NCI-H187 (cell line): ENCODE results near the gene REST.
"Not testable (repeated sequence)": the region's sequence is repeated elsewhere in the genome, so short reads cannot be mapped to it uniquely, and the experiment has no call there.

ENCODE experiments used
- DNase-seq, 2 experiments: peaks; one replicate each; lab custom pipeline; 2025; lab: John Stamatoyannopoulos, UW

The REST gene

GRCh38 chr4:56907489-56908205, at the start of gene REST:
Gene REST (plus strand): TSS chr4:56907900. CDS start chr4:56910639, 2,739 bp downstream.
- no peak for DNase-seq

- DNase-seq = no peak
These were observed 47.9 kb upstream of the REST start for GRCh38 chr4:56859841-56860240.

GRCh38 chr4:56860781-56861180, 46.9 kb upstream of the REST start:
- no peak for DNase-seq

GRCh38 chr4:56861360-56861759, 46.3 kb upstream of the REST start:
- DNase-seq = no peak

- DNase-seq = no peak
These were observed 44.1 kb upstream of the REST start for GRCh38 chr4:56863441-56864139.

- DNase-seq = no peak
These were observed 36.8 kb upstream of the REST start for GRCh38 chr4:56870946-56871345.

GRCh38 chr4:56871371-56871866, 36.3 kb upstream of the REST start:
- DNase-seq = no peak

- DNase-seq = no peak
These were observed 33.5 kb upstream of the REST start for GRCh38 chr4:56874166-56874565.

GRCh38 chr4:56874923-56875322, 32.8 kb upstream of the REST start:
- no peak for DNase-seq

- DNase-seq = no peak
These were observed 31.4 kb upstream of the REST start for GRCh38 chr4:56876264-56876663.

- no peak for DNase-seq
These were observed 27.7 kb upstream of the REST start for GRCh38 chr4:56879996-56880395.

GRCh38 chr4:56880572-56880971, 27.1 kb upstream of the REST start:
- no peak for DNase-seq

GRCh38 chr4:56884511-56884910, 23.2 kb upstream of the REST start:
- not testable (repeated sequence) for DNase-seq

GRCh38 chr4:56892691-56893090, 15.0 kb upstream of the REST start:
- DNase-seq = no peak

- not testable (repeated sequence) for DNase-seq
These were observed 9.9 kb upstream of the REST start for GRCh38 chr4:56897842-56898241.

GRCh38 chr4:56900186-56900585, 7.5 kb upstream of the REST start:
- not testable (repeated sequence) for DNase-seq

- DNase-seq = no peak
These were observed 5.0 kb upstream of the REST start for GRCh38 chr4:56902703-56903102.

- DNase-seq = no peak
These were observed 1.9 kb upstream of the REST start for GRCh38 chr4:56905796-56906195.

GRCh38 chr4:56906489-56907393, 959 bp upstream of the REST start:
- no peak for DNase-seq

- no peak for DNase-seq
These were observed 746 bp downstream of the REST start for GRCh38 chr4:56908206-56909085.
